Measurements from ENCODE around the gene GRK6.
A peak's percentile ranks its signal among the peaks of the same experiment; 100 is the strongest.

GRK6 gene

GRCh38 chr5:177388521-177389052 is 37.9 kb upstream of the GRK6 start:
- Histone ChIP-seq H3K9ac (ENCODE audit: low read depth, low read length) (no peak overlapping the region), H3K4me2 (ENCODE audit: low read length) (peak overlapping the region; percentile 19), H3K9me3 (replicated peaks; ENCODE audit: low read length) (no peaks in the 10 kb centered on the region), H3K4me1 (ENCODE audit: control insufficient read depth, insufficient read depth, low read length) (peaks cover 16% of the 10 kb centered on the region), H3K4me3 (ENCODE audit: low read length) (no peak overlapping the region), H3K36me3 (ENCODE audit: insufficient read depth, low read length) (no peaks in the 10 kb centered on the region), H3K27me3 (ENCODE audit: control insufficient read depth, insufficient read depth, low read length) (peaks cover 32% of the 10 kb centered on the region)

DNA sequence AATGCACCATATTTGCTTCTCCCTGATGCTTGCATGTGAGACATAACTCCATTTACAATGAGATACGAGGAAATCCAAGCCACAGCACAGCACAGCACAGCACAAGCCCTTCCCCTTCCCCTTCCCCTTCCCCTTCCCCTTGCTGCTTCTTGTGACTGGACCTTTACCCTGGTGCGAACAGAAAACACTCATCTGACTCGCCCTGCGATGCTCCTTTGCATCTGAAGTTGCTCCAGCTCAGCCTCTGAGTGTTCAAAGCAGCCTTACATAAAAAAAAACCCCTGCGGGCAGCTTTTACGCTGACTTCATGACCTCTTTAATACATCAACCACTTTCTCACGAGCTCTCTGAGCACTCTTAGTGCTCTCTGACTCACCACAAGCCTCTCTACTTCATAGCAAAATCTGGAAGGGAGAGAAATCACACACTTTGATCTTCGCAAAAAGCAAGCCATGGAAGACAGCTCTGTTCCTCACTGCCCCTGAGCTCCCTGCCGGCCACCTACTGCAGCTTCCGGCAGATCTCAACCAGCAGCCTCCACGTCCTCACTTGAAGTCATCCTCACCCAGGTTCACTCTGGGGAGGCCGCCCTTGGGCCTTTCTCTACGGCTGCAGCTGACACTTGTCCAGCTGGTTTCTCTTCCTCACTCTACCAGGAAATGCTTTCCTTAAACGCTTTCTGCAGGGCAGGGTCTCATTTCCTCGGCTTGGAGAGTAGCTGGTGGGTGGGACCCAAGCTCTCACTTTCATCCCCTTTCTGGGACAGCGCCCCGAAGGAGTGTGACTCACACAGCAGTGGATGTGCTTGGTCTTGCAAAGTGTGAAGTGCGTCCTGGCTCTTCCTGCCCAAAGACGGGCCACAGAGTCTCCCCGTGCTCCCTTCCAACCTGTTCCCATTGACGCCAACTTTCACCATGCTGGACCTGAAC is 37.0 kb upstream of the GRK6 start:
- Histone ChIP-seq H3K9ac (ENCODE audit: low read depth, low read length) (no peak overlapping the region), H3K36me3 (ENCODE audit: insufficient read depth, low read length) (no peaks in the 10 kb centered on the region), H3K4me2 (ENCODE audit: low read length) (peak overlapping the region; percentile 65), H3K4me1 (ENCODE audit: control insufficient read depth, insufficient read depth, low read length) (peaks cover 16% of the 10 kb centered on the region), H3K9me3 (replicated peaks; ENCODE audit: low read length) (no peaks in the 10 kb centered on the region), H3K27me3 (ENCODE audit: control insufficient read depth, insufficient read depth, low read length) (peaks cover 26% of the 10 kb centered on the region), H3K4me3 (ENCODE audit: low read length) (no peak overlapping the region)

DNA sequence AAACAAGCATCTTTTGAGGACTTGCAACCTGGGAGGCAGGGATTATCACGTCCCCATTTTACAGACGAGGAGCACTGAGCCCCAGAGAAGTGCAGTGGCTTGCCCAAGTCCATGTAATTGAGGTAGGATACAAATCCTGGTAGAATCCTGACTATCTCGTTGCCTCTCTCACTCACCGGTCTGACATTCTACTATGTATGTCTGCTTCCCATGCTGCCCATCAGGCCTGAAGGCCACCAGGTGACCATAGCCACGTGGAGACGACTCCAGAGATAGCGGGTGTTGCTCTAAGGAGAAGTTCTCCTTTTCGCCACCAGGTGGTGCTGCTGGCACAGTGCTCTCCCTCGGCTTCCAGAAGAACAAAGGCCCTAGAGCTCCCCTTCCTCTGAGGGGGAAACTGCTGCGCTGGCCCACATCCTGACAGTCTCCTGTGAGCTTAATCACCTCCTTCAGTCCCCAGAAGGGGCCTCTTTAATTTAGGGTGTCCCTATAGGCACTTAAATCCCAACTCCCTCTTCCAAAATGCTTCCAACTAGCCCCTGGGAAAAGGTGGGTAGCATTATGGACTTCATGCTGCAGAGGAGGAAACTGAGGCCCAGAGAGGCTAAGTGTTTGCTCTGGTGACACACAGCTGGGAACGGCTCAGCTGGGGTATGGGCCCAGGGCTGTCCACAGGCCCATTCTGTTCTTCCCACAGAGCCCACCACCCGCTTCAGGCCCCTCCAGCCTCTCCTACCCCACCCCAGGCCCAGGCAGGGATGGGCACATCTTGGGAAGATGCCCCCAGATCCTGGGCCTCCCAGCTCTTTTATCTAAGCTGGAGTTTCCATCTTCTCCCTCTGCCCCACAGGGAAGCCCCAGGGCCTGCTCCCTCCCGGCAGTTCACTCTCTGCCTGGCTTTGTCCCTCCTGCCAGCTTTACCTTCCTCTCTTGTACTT is 35.8 kb upstream of the GRK6 start:
- Histone ChIP-seq H3K9ac (ENCODE audit: low read depth, low read length) (no peak overlapping the region), H3K4me1 (ENCODE audit: control insufficient read depth, insufficient read depth, low read length) (peaks cover 16% of the 10 kb centered on the region), H3K36me3 (ENCODE audit: insufficient read depth, low read length) (no peaks in the 10 kb centered on the region), H3K9me3 (replicated peaks; ENCODE audit: low read length) (no peaks in the 10 kb centered on the region), H3K27me3 (ENCODE audit: control insufficient read depth, insufficient read depth, low read length) (peaks cover 21% of the 10 kb centered on the region), H3K4me3 (ENCODE audit: low read length) (no peak overlapping the region), H3K4me2 (ENCODE audit: low read length) (peak overlapping the region; percentile 65)

GRCh38 chr5:177392765-177393164 is 33.7 kb upstream of the GRK6 start:
- no peaks in the 10 kb centered on the region for H3K9me3 ChIP-seq (replicated peaks; ENCODE audit: low read length)
- peaks cover 16% of the 10 kb centered on the region for H3K4me1 ChIP-seq (ENCODE audit: control insufficient read depth, insufficient read depth, low read length)
- peaks cover 26% of the 10 kb centered on the region for H3K27me3 ChIP-seq (ENCODE audit: control insufficient read depth, insufficient read depth, low read length)
- no peak overlapping the region for H3K4me2 ChIP-seq (ENCODE audit: low read length)
- H3K4me3 ChIP-seq (ENCODE audit: low read length), result no peak overlapping the region
- no peak overlapping the region for H3K9ac ChIP-seq (ENCODE audit: low read depth, low read length)
- H3K36me3 ChIP-seq (ENCODE audit: insufficient read depth, low read length), result no peaks in the 10 kb centered on the region

DNA sequence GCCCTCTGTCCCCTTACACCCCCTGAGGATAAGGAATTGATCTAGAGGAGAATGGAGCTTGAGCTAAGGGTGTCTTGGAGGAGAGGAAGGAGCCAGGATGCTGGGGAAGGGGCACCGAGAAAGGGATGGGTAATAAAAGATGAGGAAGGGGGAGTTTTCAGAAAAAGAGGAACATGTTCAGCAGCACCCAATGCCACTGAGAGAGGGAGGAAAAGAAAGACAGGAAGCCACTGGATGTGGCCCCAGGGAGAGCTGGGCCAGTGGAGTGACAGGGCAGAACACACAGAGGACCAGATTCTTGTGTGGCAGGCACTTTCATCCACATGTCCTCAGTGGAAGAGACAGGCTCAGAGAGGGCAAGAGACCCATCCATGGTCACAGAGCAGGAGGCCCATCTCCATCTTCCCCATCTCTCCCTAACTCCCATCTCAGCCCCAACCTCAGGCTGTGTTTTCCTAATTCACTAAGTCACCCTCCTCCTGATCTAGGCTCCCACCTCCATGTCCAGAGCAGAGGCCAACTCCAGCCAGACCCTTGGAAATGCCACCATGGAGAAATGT is 33.2 kb upstream of the GRK6 start:
- Histone ChIP-seq H3K4me1 (ENCODE audit: control insufficient read depth, insufficient read depth, low read length) (peaks cover 16% of the 10 kb centered on the region), H3K36me3 (ENCODE audit: insufficient read depth, low read length) (no peaks in the 10 kb centered on the region), H3K9ac (ENCODE audit: low read depth, low read length) (no peak overlapping the region), H3K9me3 (replicated peaks; ENCODE audit: low read length) (no peaks in the 10 kb centered on the region), H3K4me2 (ENCODE audit: low read length) (no peak overlapping the region), H3K27me3 (ENCODE audit: control insufficient read depth, insufficient read depth, low read length) (peaks cover 25% of the 10 kb centered on the region), H3K4me3 (ENCODE audit: low read length) (no peak overlapping the region)

GRCh38 chr5:177393990-177394389 is 32.5 kb upstream of the GRK6 start:
- no peaks in the 10 kb centered on the region for H3K36me3 ChIP-seq (ENCODE audit: insufficient read depth, low read length)
- H3K9ac ChIP-seq (ENCODE audit: low read depth, low read length), result no peak overlapping the region
- peaks cover 13% of the 10 kb centered on the region for H3K4me1 ChIP-seq (ENCODE audit: control insufficient read depth, insufficient read depth, low read length)
- H3K4me2 ChIP-seq (ENCODE audit: low read length), result no peak overlapping the region
- peaks cover 29% of the 10 kb centered on the region for H3K27me3 ChIP-seq (ENCODE audit: control insufficient read depth, insufficient read depth, low read length)
- H3K9me3 ChIP-seq (replicated peaks; ENCODE audit: low read length), result no peaks in the 10 kb centered on the region
- H3K4me3 ChIP-seq (ENCODE audit: low read length), result no peak overlapping the region

- no peak overlapping the region for H3K4me2 ChIP-seq (ENCODE audit: low read length)
- H3K27me3 ChIP-seq (ENCODE audit: control insufficient read depth, insufficient read depth, low read length), result peaks cover 48% of the 10 kb centered on the region
- no peak overlapping the region for H3K4me3 ChIP-seq (ENCODE audit: low read length)
- H3K9ac ChIP-seq (ENCODE audit: low read depth, low read length), result no peak overlapping the region
- H3K9me3 ChIP-seq (replicated peaks; ENCODE audit: low read length), result no peaks in the 10 kb centered on the region
- peaks cover 8% of the 10 kb centered on the region for H3K4me1 ChIP-seq (ENCODE audit: control insufficient read depth, insufficient read depth, low read length)
- no peaks in the 10 kb centered on the region for H3K36me3 ChIP-seq (ENCODE audit: insufficient read depth, low read length)
These were observed 30.4 kb upstream of the GRK6 start for GRCh38 chr5:177396078-177396477.

DNA sequence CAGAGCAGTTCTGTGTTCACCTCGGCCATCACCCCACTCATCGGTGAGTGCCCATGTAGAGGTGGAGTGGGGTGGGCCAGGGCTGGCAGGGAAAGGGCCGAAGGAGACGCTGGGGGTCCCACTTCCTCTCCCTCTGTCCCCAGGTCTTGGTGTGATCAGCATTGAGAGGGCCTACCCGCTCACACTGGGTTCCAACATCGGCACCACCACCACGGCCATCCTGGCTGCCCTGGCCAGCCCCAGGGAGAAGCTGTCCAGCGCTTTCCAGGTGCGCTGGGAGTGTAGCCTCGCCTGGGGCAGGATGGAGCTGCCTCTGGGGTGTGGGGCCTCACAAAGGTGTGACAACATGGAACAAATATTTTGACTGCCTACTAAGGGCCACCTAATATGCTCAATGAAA is 29.7 kb upstream of the GRK6 start:
- H3K9ac ChIP-seq (ENCODE audit: low read depth, low read length), result no peak overlapping the region

DNA sequence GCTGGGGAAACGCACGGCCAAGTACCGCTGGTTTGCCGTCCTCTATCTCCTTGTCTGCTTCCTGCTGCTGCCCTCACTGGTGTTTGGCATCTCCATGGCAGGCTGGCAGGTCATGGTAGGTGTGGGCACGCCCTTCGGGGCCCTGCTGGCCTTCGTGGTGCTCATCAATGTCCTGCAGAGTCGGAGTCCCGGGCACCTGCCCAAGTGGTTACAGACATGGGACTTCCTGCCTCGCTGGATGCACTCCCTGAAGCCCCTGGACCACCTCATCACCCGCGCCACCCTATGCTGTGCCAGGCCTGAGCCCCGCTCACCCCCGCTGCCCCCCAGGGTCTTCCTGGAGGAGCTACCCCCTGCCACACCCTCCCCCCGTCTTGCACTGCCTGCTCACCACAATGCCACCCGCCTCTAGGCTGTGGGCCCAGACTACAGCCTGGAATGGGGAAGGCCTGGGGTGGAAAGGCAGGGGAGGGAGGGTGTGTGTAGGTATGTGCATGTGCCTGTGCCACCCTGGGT is 28.5 kb upstream of the GRK6 start:
- Histone ChIP-seq H3K9ac (ENCODE audit: low read depth, low read length) (no peak overlapping the region), H3K27me3 (ENCODE audit: control insufficient read depth, insufficient read depth, low read length) (peaks cover 67% of the 10 kb centered on the region), H3K36me3 (ENCODE audit: insufficient read depth, low read length) (no peaks in the 10 kb centered on the region), H3K4me2 (ENCODE audit: low read length) (no peak overlapping the region), H3K4me1 (ENCODE audit: control insufficient read depth, insufficient read depth, low read length) (peaks cover 17% of the 10 kb centered on the region), H3K9me3 (replicated peaks; ENCODE audit: low read length) (no peaks in the 10 kb centered on the region), H3K4me3 (ENCODE audit: low read length) (no peak overlapping the region)

More for the DNA sequence above, 29.7 kb upstream of the GRK6 start:
- peaks cover 56% of the 10 kb centered on the region for H3K27me3 ChIP-seq (ENCODE audit: control insufficient read depth, insufficient read depth, low read length)
- no peaks in the 10 kb centered on the region for H3K36me3 ChIP-seq (ENCODE audit: insufficient read depth, low read length)
- no peak overlapping the region for H3K4me2 ChIP-seq (ENCODE audit: low read length)
- H3K4me1 ChIP-seq (ENCODE audit: control insufficient read depth, insufficient read depth, low read length), result peaks cover 8% of the 10 kb centered on the region
- H3K4me3 ChIP-seq (ENCODE audit: low read length), result no peak overlapping the region
- no peaks in the 10 kb centered on the region for H3K9me3 ChIP-seq (replicated peaks; ENCODE audit: low read length)

- Histone ChIP-seq H3K27me3 (ENCODE audit: control insufficient read depth, insufficient read depth, low read length) (peaks cover 77% of the 10 kb centered on the region), H3K4me1 (ENCODE audit: control insufficient read depth, insufficient read depth, low read length) (peaks cover 38% of the 10 kb centered on the region), H3K4me3 (ENCODE audit: low read length) (no peak within 1 kb of the TSS), H3K9ac (ENCODE audit: low read depth, low read length) (no peak within 1 kb of the TSS), H3K4me2 (ENCODE audit: low read length) (peak within 1 kb of the TSS; percentile 15), H3K36me3 (ENCODE audit: insufficient read depth, low read length) (no peaks in the 10 kb centered on the region), H3K9me3 (replicated peaks; ENCODE audit: low read length) (no peaks in the 10 kb centered on the region)
These were observed 26.2 kb upstream of the GRK6 start, which contains the start of gene PFN3 for GRCh38 chr5:177399997-177400868. TSS of gene PFN3 (minus strand) at chr5:177400661. CDS start at chr5:177400576, 85 bp downstream.

All from skeletal muscle satellite cell (primary cell).